BLaER1 (cell line): ENCODE results near the gene FIGNL1.

Experiments
- H3K27ac ChIP-seq: shearing (Covaris generic); formaldehyde crosslinking; 2 replicates; pipeline ENCODE4 v1.8.1; 2022
- H3K27me3 ChIP-seq: shearing (Covaris generic); formaldehyde crosslinking; 2 replicates; pipeline ENCODE4 v1.8.1; 2022
- H3K36me3 ChIP-seq: shearing (Covaris generic); formaldehyde crosslinking; 2 replicates; pipeline ENCODE4 v1.8.1; 2022
- H3K4me1 ChIP-seq: shearing (Covaris generic); formaldehyde crosslinking; 2 replicates; pipeline ENCODE4 v1.8.1; 2022
- H3K4me2 ChIP-seq: shearing (Covaris generic); formaldehyde crosslinking; 2 replicates; pipeline ENCODE4 v1.8.1; 2022
- H3K4me3 ChIP-seq: shearing (Covaris generic); formaldehyde crosslinking; 2 replicates; pipeline ENCODE4 v1.8.1; 2022
- H3K9ac ChIP-seq: shearing (Covaris generic); formaldehyde crosslinking; 2 replicates; pipeline ENCODE4 v1.8.1; 2022
- H3K9me3 ChIP-seq: shearing (Covaris generic); formaldehyde crosslinking; 2 replicates; pipeline ENCODE4 v1.8.1; 2022
- H4K20me1 ChIP-seq: shearing (Covaris generic); formaldehyde crosslinking; 2 replicates; pipeline ENCODE4 v1.8.1; 2022
- Cebpa-rat ChIP-seq: shearing (Covaris generic); IDR thresholded peaks from 2 replicates; pipeline ENCODE4 v1.8.1; 2022

FIGNL1 gene

GRCh38 chr7:50486512-50486911, 36.4 kb upstream of the FIGNL1 start:
- Histone ChIP-seq H4K20me1 (no peaks in the 10 kb centered on the region), H3K27me3 (no peaks in the 10 kb centered on the region)

GRCh38 chr7:50481867-50482266, 31.7 kb upstream of the FIGNL1 start:
- Histone ChIP-seq H3K9ac (no peak overlapping the region), H3K9me3 (0 out of 2 replicates have a peak, but pooled peaks cover 4% of the 10 kb centered on the region), H3K4me2 (no peak overlapping the region), H3K4me1 (no peaks in the 10 kb centered on the region), H4K20me1 (no peaks in the 10 kb centered on the region), H3K27ac (no peak overlapping the region), H3K36me3 (no peaks in the 10 kb centered on the region), H3K27me3 (no peaks in the 10 kb centered on the region), H3K4me3 (no peak overlapping the region)
- no peak for TF ChIP-seq Cebpa-rat

More at GRCh38 chr7:50486512-50486911, 36.4 kb upstream of the FIGNL1 start:
- Histone ChIP-seq H3K36me3 (no peaks in the 10 kb centered on the region), H3K9ac (no peak overlapping the region), H3K4me3 (no peak overlapping the region), H3K9me3 (peaks cover 24% of the 10 kb centered on the region), H3K27ac (no peak overlapping the region), H3K4me2 (no peak overlapping the region), H3K4me1 (peaks cover 6% of the 10 kb centered on the region; the same call in 1 of the 2 replicates)
- TF ChIP-seq Cebpa-rat = no peak

GRCh38 chr7:50480797-50481196, 30.6 kb upstream of the FIGNL1 start:
- Histone ChIP-seq H3K4me3 (no peak overlapping the region), H4K20me1 (no peaks in the 10 kb centered on the region), H3K4me2 (no peak overlapping the region), H3K9ac (no peak overlapping the region), H3K27me3 (no peaks in the 10 kb centered on the region), H3K36me3 (no peaks in the 10 kb centered on the region), H3K27ac (no peak overlapping the region), H3K4me1 (no peaks in the 10 kb centered on the region), H3K9me3 (no peaks in the 10 kb centered on the region)
- no peak for TF ChIP-seq Cebpa-rat

GRCh38 chr7:50479743-50480517, 29.8 kb upstream of the FIGNL1 start:
- Histone ChIP-seq H4K20me1 (no peaks in the 10 kb centered on the region), H3K4me1 (no peaks in the 10 kb centered on the region), H3K4me3 (no peak overlapping the region), H3K36me3 (no peaks in the 10 kb centered on the region), H3K27ac (no peak overlapping the region), H3K9ac (no peak overlapping the region), H3K4me2 (no peak overlapping the region), H3K27me3 (no peaks in the 10 kb centered on the region), H3K9me3 (no peaks in the 10 kb centered on the region)
- no peak for TF ChIP-seq Cebpa-rat

GRCh38 chr7:50477640-50478039, 27.5 kb upstream of the FIGNL1 start:
- H3K27me3 ChIP-seq = no peaks in the 10 kb centered on the region
- no peak for TF ChIP-seq Cebpa-rat
- no peak overlapping the region for H3K9ac ChIP-seq
- no peaks in the 10 kb centered on the region for H3K4me1 ChIP-seq
- H3K4me3 ChIP-seq = no peak overlapping the region
- no peaks in the 10 kb centered on the region for H4K20me1 ChIP-seq
- H3K4me2 ChIP-seq = no peak overlapping the region
- no peaks in the 10 kb centered on the region for H3K9me3 ChIP-seq
- no peak overlapping the region for H3K27ac ChIP-seq
- H3K36me3 ChIP-seq = no peaks in the 10 kb centered on the region

- Histone ChIP-seq H3K9ac (no peak overlapping the region), H3K9me3 (no peaks in the 10 kb centered on the region), H3K4me2 (no peak overlapping the region), H3K4me3 (no peak overlapping the region), H4K20me1 (no peaks in the 10 kb centered on the region), H3K27me3 (no peaks in the 10 kb centered on the region), H3K4me1 (peaks cover 3% of the 10 kb centered on the region), H3K27ac (no peak overlapping the region), H3K36me3 (no peaks in the 10 kb centered on the region)
- no peak for TF ChIP-seq Cebpa-rat
Observed at GRCh38 chr7:50476953-50477625, 26.9 kb upstream of the FIGNL1 start.

GRCh38 chr7:50475340-50475739, 25.2 kb upstream of the FIGNL1 start:
- no peaks in the 10 kb centered on the region for H3K36me3 ChIP-seq
- H3K9me3 ChIP-seq = no peaks in the 10 kb centered on the region
- H3K4me3 ChIP-seq = no peak overlapping the region
- no peaks in the 10 kb centered on the region for H3K27me3 ChIP-seq
- H4K20me1 ChIP-seq = no peaks in the 10 kb centered on the region
- H3K9ac ChIP-seq = no peak overlapping the region
- no peak overlapping the region for H3K4me2 ChIP-seq
- no peak for TF ChIP-seq Cebpa-rat
- H3K27ac ChIP-seq = no peak overlapping the region
- peaks cover 20% of the 10 kb centered on the region for H3K4me1 ChIP-seq

- Histone ChIP-seq H3K27me3 (no peaks in the 10 kb centered on the region), H3K9ac (no peak overlapping the region), H3K36me3 (no peaks in the 10 kb centered on the region), H3K4me2 (no peak overlapping the region), H3K9me3 (no peaks in the 10 kb centered on the region), H3K27ac (0 out of 2 replicates have a peak overlapping the region, but pooled peaks have one; percentile 0), H3K4me3 (no peak overlapping the region), H3K4me1 (peaks cover 28% of the 10 kb centered on the region), H4K20me1 (no peaks in the 10 kb centered on the region)
- TF ChIP-seq Cebpa-rat = no peak
Observed at GRCh38 chr7:50474382-50475160, 24.4 kb upstream of the FIGNL1 start.

GRCh38 chr7:50473531-50473930, 23.4 kb upstream of the FIGNL1 start:
- Histone ChIP-seq H3K4me1 (peaks cover 30% of the 10 kb centered on the region), H3K4me3 (no peak overlapping the region), H3K9ac (no peak overlapping the region), H4K20me1 (no peaks in the 10 kb centered on the region), H3K27me3 (no peaks in the 10 kb centered on the region), H3K9me3 (no peaks in the 10 kb centered on the region), H3K36me3 (no peaks in the 10 kb centered on the region), H3K27ac (no peak overlapping the region), H3K4me2 (no peak overlapping the region)
- TF ChIP-seq Cebpa-rat = no peak

GRCh38 chr7:50472427-50472826, 22.3 kb upstream of the FIGNL1 start:
- Histone ChIP-seq H4K20me1 (no peaks in the 10 kb centered on the region), H3K36me3 (no peaks in the 10 kb centered on the region), H3K4me3 (no peak overlapping the region), H3K27me3 (no peaks in the 10 kb centered on the region), H3K9ac (no peak overlapping the region), H3K4me2 (no peak overlapping the region), H3K4me1 (peaks cover 39% of the 10 kb centered on the region), H3K27ac (no peak overlapping the region), H3K9me3 (no peaks in the 10 kb centered on the region)
- TF ChIP-seq Cebpa-rat = no peak
